ENCODE results near the gene WT1. TPM values are rescaled to one million over a fixed set of nuclear protein-coding genes. Genes with fewer than 3 reads are reported as not detected.

WT1 gene
- total RNA-seq, 1 donor from 2014 or later = not detected

GRCh38 chr11:32425761-32426160 lies 9.6 kb downstream of the WT1 start:
- Mint-ChIP-seq H3K4me3 (ENCODE audit: unreplicated experiment) (no peak overlapping the region), H3K27ac (ENCODE audit: unreplicated experiment) (no peak overlapping the region), H3K9me3 (ENCODE audit: unreplicated experiment) (no peaks in the 10 kb centered on the region), H3K27me3 (ENCODE audit: unreplicated experiment) (peaks cover 83% of the 10 kb centered on the region), H3K36me3 (ENCODE audit: unreplicated experiment) (no peaks in the 10 kb centered on the region), H3K4me1 (ENCODE audit: unreplicated experiment) (no peaks in the 10 kb centered on the region)
- DNase-seq (ENCODE audit: extremely low spot score, unreplicated experiment) = no peak
- TF ChIP-seq CTCF (IDR thresholded peaks at IDR 0.05) = no peak

- Mint-ChIP-seq H3K4me3 (ENCODE audit: unreplicated experiment) (no peak overlapping the region), H3K9me3 (ENCODE audit: unreplicated experiment) (no peaks in the 10 kb centered on the region), H3K36me3 (ENCODE audit: unreplicated experiment) (no peaks in the 10 kb centered on the region), H3K27me3 (ENCODE audit: unreplicated experiment) (peaks cover 60% of the 10 kb centered on the region), H3K4me1 (ENCODE audit: unreplicated experiment) (no peaks in the 10 kb centered on the region), H3K27ac (ENCODE audit: unreplicated experiment) (no peak overlapping the region)
- no peak for TF ChIP-seq CTCF (IDR thresholded peaks at IDR 0.05)
- DNase-seq (ENCODE audit: extremely low spot score, unreplicated experiment) = no peak
Measured at GRCh38 chr11:32422545-32422944, 12.8 kb downstream of the WT1 start.

- Mint-ChIP-seq H3K27ac (ENCODE audit: unreplicated experiment) (no peak overlapping the region), H3K27me3 (ENCODE audit: unreplicated experiment) (peaks cover 56% of the 10 kb centered on the region), H3K36me3 (ENCODE audit: unreplicated experiment) (no peaks in the 10 kb centered on the region), H3K4me3 (ENCODE audit: unreplicated experiment) (no peak overlapping the region), H3K4me1 (ENCODE audit: unreplicated experiment) (no peaks in the 10 kb centered on the region), H3K9me3 (ENCODE audit: unreplicated experiment) (no peaks in the 10 kb centered on the region)
- TF ChIP-seq CTCF (IDR thresholded peaks at IDR 0.05) = no peak
- DNase-seq (ENCODE audit: extremely low spot score, unreplicated experiment) = no peak
Measured at GRCh38 chr11:32421992-32422391, 13.3 kb downstream of the WT1 start.

- Mint-ChIP-seq H3K27me3 (ENCODE audit: unreplicated experiment) (peaks cover 54% of the 10 kb centered on the region), H3K4me1 (ENCODE audit: unreplicated experiment) (no peaks in the 10 kb centered on the region), H3K36me3 (ENCODE audit: unreplicated experiment) (no peaks in the 10 kb centered on the region), H3K27ac (ENCODE audit: unreplicated experiment) (no peak overlapping the region), H3K4me3 (ENCODE audit: unreplicated experiment) (no peak overlapping the region), H3K9me3 (ENCODE audit: unreplicated experiment) (no peaks in the 10 kb centered on the region)
- DNase-seq (ENCODE audit: extremely low spot score, unreplicated experiment) = no peak
- TF ChIP-seq CTCF (IDR thresholded peaks at IDR 0.05) = no peak
Measured at GRCh38 chr11:32420937-32421901, 14.1 kb downstream of the WT1 start.

- no peak for TF ChIP-seq CTCF (IDR thresholded peaks at IDR 0.05)
- no peaks in the 10 kb centered on the region for H3K36me3 Mint-ChIP-seq (ENCODE audit: unreplicated experiment)
- peaks cover 44% of the 10 kb centered on the region for H3K27me3 Mint-ChIP-seq (ENCODE audit: unreplicated experiment)
- H3K4me1 Mint-ChIP-seq (ENCODE audit: unreplicated experiment) = no peaks in the 10 kb centered on the region
- no peak for DNase-seq (ENCODE audit: extremely low spot score, unreplicated experiment)
- H3K9me3 Mint-ChIP-seq (ENCODE audit: unreplicated experiment) = no peaks in the 10 kb centered on the region
- H3K4me3 Mint-ChIP-seq (ENCODE audit: unreplicated experiment) = no peak overlapping the region
- no peak overlapping the region for H3K27ac Mint-ChIP-seq (ENCODE audit: unreplicated experiment)
Measured at GRCh38 chr11:32420139-32420538, 15.2 kb downstream of the WT1 start.

All from osteocyte (in vitro differentiated cells).